GM19455 (cell line): Measurements from ENCODE around the gene KDM7A.

Experiments used
- ATAC-seq: cut with Tn5 transposase; IDR thresholded peaks from one replicate; pipeline ENCODE4 v1.9.1; 2021; ENCODE audit not compliant: unreplicated experiment

Gene KDM7A

GRCh38 chr7:140085447-140085846 is 91.3 kb downstream of the KDM7A start:
- ATAC-seq, result no peak

- peak; percentile 97 for ATAC-seq
These were observed 91.8 kb downstream of the KDM7A start for GRCh38 chr7:140084972-140085371.

DNA sequence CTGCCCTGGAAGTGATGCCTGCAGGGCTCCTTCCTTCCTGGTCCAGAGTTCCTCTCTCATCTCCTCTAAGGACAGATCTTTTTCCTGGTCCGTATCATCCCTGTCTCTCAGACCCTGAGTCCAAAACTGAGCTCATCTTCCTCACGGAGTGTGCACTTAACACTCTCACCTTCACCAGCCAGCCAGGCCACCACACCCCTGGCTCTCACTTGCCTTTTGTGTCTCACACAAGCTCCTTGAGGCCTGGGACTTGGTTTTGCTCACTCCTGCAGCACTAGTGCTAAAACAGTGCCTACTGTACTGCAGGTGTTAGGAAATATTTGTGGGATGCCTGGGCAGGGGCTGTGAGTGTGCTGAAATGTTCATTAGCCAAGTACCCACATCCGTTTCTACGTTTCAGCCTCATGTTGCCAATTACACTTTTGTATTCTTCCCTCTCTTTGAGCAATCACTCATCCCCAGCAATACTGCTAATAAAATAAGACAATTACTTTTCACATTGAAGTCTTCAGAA is 92.6 kb downstream of the KDM7A start:
- no peak for ATAC-seq

- no peak for ATAC-seq
These were observed 94.0 kb downstream of the KDM7A start for GRCh38 chr7:140082770-140083169.

DNA sequence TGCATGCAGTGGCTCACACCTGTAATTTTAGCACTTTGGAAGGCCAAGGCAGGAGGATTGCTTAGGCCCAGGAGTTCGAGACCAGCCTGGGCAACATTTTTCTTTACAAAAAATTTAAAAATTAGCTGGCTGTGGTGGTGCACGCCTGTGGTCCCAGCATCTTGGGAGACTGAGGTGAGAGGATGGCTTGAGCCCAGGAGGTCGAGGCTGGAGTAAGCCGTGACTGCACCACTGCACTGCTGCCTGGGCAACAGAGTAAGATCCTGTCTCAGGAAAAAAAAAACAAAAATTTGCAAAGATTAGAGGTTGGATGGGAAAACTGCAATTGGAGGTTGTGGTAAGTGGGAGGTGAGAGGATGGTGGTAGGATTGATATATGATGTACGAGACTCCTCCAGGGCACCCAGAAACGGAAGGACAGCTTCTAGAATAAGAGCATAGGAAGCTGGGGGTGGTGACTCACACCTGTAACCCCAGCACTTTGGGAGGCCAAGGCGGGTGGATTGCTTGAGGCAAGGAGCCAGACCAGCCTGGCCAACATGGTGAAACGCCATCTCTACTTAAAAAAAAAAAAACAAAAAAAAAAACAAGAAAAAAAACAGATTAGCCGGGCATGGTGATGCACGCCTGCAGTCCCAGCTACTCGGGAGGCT is 94.9 kb downstream of the KDM7A start:
- no peak for ATAC-seq

DNA sequence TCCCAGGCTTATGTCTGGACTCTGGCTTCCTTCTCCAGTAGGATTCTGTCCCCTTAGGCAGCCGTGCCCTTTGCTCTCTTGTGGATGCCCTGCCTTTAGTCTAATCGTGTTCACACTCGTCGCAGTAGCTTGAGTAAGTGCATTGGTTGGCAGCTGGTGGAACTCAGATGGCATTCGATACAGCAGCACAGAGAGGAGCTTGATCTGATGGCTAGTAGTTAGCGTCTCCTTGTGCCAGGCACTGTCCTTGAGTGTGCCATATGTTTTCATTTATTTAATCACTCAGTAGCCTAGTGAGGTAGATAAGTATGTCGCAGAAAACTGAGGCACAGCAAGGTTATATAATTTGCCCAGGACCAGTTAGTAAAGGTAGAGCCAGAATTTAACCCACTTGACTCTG is 95.9 kb downstream of the KDM7A start:
- no peak for ATAC-seq

DNA sequence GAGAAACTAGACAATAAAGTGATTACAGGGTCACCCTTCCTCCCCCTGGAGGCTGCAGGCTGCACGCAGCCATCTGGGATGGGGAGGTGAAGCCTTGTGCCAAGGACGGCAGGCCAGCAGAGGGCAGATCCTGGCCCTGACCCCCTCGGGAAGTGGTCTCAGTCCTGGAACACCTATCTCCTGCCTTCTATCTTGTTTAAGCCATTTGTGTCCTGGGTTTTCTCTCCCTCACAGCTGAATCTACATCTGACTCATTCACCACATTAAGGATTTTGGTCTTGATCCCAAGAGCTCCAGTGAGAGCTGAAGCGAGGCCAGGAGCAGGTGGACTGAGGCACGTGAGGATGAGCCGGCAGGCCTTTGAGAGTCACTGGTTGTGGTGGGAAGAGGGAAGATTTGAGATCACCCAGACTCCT is 97.7 kb downstream of the KDM7A start:
- no peak for ATAC-seq

DNA sequence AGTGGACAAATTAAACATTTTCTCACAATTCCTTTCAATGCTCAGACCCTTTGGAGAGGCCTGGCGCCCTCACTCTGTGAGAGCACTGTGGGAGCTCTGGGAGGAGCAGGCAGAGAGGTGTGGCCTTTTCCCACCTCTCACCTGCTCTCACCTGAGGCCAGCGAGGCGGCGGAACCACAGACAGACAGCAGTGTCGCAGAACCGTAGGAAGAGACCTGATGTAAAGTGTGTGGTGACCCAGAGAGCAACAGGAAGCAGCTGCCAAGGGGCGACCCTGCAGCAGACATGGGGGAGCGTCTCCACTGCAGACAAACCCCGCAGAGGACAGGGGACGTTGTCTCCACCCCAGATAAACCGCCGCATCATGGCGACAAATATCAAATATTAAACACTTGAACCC is 98.4 kb downstream of the KDM7A start:
- ATAC-seq, result no peak

DNA sequence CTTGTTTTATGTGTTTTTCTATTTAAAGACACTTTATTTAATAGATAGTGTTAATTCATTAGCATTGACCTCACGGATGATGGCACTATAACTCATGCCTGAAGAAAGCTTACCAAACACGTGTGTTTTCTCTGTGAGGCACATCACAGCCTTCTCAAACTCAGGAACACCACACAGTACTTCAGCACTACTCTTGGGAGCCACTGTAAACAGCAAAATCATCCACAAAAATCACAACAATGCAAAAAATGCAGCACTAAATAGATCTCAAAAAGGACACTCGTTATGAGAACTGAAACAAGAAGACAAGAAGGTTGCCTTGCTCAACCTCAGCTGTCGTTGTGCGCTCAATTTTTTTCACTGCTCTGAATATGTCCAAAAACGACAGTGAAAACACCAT is 102.0 kb downstream of the KDM7A start:
- ATAC-seq, result no peak

DNA sequence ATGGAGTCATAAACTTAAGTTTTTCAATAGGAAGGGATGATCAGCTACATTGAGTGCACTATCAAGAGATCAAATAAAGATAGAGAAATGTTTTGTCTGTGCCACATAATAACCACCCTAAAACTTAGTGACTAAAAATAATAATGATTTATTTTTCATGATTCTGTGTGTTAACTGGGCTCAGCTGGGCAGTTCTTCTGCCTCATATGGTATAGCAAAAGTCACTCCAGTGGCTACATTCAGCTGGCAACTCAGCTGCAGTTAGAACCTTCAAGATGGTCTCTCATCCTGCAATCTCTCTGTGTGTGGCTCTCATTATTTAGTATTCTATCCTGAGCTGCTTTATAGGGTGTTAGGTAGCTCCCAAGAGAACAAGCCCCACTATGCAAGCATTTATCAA is 106.2 kb downstream of the KDM7A start:
- ATAC-seq, result no peak

- no peak for ATAC-seq
These were observed 107.4 kb downstream of the KDM7A start for GRCh38 chr7:140069298-140069949.

DNA sequence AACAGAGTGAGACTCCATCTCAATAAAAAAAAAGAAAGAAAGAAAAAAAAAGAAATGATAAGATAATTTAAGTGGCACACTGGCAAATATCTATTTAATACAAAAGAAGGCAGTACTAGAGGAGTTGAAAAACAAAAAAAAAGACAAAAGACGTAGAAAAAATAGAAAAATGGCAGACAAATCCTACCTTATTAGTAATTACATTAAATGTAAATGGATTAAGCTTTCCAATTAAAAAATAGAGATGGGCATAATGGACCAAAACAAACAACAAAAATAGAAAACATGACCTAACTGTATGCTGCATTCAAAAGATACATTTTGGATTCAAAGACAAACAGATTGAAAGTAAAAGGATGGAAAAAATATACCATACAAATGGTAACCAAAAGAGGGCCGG is 108.8 kb downstream of the KDM7A start:
- no peak for ATAC-seq

GRCh38 chr7:140067052-140067451 is 109.7 kb downstream of the KDM7A start:
- no peak for ATAC-seq

GRCh38 chr7:140062528-140063299 is 114.1 kb downstream of the KDM7A start, which contains the start of gene PARP12:
Gene PARP12 (minus strand): TSS chr7:140062951. CDS start chr7:140062847, 104 bp downstream.
- peak; percentile 90 for ATAC-seq

DNA sequence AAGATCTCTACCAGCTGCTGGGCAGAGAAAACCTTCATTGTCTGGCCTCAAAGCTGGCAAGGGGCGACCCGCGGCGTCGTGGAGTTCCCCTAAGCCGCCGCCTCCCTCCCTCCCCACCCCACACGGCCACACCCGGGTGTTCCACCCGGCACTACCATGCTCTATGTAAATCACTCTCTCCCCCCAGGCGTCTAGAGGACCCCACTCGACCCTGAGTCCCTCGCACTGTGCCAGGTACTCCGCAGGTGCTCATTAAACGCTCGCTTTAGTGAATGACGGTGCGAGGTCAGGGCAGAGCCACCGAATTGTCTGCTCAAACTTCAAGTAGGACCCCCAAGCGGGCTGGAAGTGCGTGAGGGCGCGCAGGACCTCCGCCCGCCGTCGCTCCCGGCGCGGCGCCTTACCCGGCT is 114.7 kb downstream of the KDM7A start:
- peak; percentile 26 for ATAC-seq

DNA sequence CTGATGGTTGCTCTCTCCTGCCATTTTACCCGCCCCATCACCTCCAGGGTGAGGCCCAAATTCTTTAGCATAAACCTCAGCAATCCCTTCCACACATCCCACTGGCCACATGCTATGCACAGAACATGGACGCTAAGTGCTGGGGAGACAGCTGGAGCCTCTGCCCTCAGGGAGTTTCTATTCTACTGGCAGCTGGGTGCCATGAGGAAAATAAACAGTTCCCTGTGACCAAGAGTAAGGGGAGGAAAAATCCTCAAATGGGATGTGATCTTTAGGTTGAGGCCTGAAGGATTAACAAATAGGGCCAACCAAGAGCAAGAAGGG is 115.2 kb downstream of the KDM7A start:
- ATAC-seq, result no peak

- no peak for ATAC-seq
These were observed 115.8 kb downstream of the KDM7A start for GRCh38 chr7:140060788-140061606.

DNA sequence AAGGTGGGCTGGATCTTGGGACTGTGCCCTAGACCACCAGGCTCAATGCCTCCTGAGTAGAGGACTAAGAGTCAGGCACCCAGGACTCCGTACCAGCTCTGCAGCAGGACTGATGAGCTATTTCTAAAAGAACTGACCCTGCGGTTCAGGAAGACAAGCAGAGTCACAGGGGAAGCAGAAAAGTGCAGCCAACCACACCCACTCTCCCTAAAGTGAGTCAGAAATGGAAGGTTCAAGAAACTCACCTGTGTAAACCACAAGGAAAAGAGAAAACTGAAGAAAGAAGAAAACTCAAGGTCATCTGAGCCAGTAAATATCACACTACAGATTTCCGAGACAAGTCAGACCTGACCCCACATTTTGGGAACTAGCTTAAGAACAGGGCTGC is 116.5 kb downstream of the KDM7A start:
- no peak for ATAC-seq

GRCh38 chr7:140059273-140060242 is 117.2 kb downstream of the KDM7A start:
- no peak for ATAC-seq

DNA sequence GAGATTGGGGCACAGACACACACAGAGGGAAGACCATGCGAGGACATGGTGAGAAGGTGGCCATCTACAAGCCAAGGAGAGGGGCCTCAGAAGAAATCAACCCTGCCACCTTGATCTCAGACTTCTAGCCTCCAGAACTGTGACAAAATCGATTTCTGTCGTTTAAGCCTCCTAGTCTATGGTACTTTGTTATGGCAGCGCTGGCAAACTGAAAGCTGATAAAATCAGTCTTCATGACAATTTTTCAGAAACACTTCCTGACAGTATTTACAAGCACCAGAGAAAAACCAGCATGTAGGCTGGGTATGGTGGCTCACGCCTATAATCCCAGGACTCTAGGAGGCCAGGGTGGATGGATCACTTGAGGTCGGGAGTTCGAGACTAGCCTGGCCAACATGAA is 118.3 kb downstream of the KDM7A start:
- ATAC-seq, result no peak
